Measurements from ENCODE around the gene CRYGN. TPM values are rescaled to one million over a fixed set of nuclear protein-coding genes. Genes with fewer than 3 reads are reported as not detected.

CRYGN gene
- total and polyA plus RNA-seq, 2 experiments from 2014 or later: 0.24 TPM; not detected in 1

- Histone ChIP-seq H3K9me3 (ENCODE audit: low read depth) (no peaks in the 10 kb centered on the region), H3K9me2 (replicated peaks; ENCODE audit: insufficient read depth) (no peaks in the 10 kb centered on the region)
These were observed 42.9 kb downstream of the CRYGN start for GRCh38 chr7:151397026-151397425.

GRCh38 chr7:151396328-151396970 lies 43.5 kb downstream of the CRYGN start:
- Histone ChIP-seq H3K27ac (no peak overlapping the region), H2AFZ (no peak overlapping the region), H3K4me2 (no peak overlapping the region), H3K9me3 (ENCODE audit: low read depth) (no peaks in the 10 kb centered on the region), H3K4me3 (no peak overlapping the region), H3K36me3 (replicated peaks; ENCODE audit: insufficient read depth, low read depth) (no peaks in the 10 kb centered on the region), H4K20me1 (ENCODE audit: insufficient read depth, poor library complexity, severe bottlenecking) (no peaks in the 10 kb centered on the region), H3K79me2 (no peaks in the 10 kb centered on the region), H3K9me2 (replicated peaks; ENCODE audit: insufficient read depth) (no peaks in the 10 kb centered on the region), H3K27me3 (no peaks in the 10 kb centered on the region), H3K4me1 (ENCODE audit: insufficient read depth) (no peaks in the 10 kb centered on the region)
- WGBS (ENCODE audit: low lambda C conversion rate, missing lambda C conversion rate): 88% methylated on average over 5 of the region's 10 CpGs
- DNase-seq (ENCODE audit: low spot score): no peak
- no peak for TF ChIP-seq EZH2phosphoT487 (IDR thresholded peaks at IDR 0.05; ENCODE audit: low read depth, severe bottlenecking, unreplicated experiment)
- no peak for TF ChIP-seq CTCF (IDR thresholded peaks at IDR 0.05; ENCODE audit: poor library complexity)
- TF ChIP-seq EZH2 (IDR thresholded peaks at IDR 0.05; ENCODE audit: borderline replicate concordance): no peak

More at GRCh38 chr7:151397026-151397425, 42.9 kb downstream of the CRYGN start:
- Histone ChIP-seq H3K4me2 (no peak overlapping the region), H3K36me3 (replicated peaks; ENCODE audit: insufficient read depth, low read depth) (no peaks in the 10 kb centered on the region), H3K27ac (no peak overlapping the region), H3K4me3 (no peak overlapping the region), H3K4me1 (ENCODE audit: insufficient read depth) (no peaks in the 10 kb centered on the region), H3K27me3 (no peaks in the 10 kb centered on the region), H3K79me2 (no peaks in the 10 kb centered on the region), H4K20me1 (ENCODE audit: insufficient read depth, poor library complexity, severe bottlenecking) (no peaks in the 10 kb centered on the region), H2AFZ (no peak overlapping the region)
- TF ChIP-seq CTCF (IDR thresholded peaks at IDR 0.05; ENCODE audit: poor library complexity) (no peak), EZH2phosphoT487 (IDR thresholded peaks at IDR 0.05; ENCODE audit: low read depth, severe bottlenecking, unreplicated experiment) (no peak), EZH2 (IDR thresholded peaks at IDR 0.05; ENCODE audit: borderline replicate concordance) (no peak)
- DNase-seq (ENCODE audit: low spot score): no peak
- WGBS (ENCODE audit: low lambda C conversion rate, missing lambda C conversion rate): 96% methylated on average over 12 of the region's 13 CpGs

GRCh38 chr7:151395036-151395367 lies 44.9 kb downstream of the CRYGN start:
- Histone ChIP-seq H3K4me3 (no peak overlapping the region), H3K27ac (no peak overlapping the region), H3K4me1 (ENCODE audit: insufficient read depth) (no peaks in the 10 kb centered on the region), H3K9me3 (ENCODE audit: low read depth) (no peaks in the 10 kb centered on the region), H3K4me2 (no peak overlapping the region), H4K20me1 (ENCODE audit: insufficient read depth, poor library complexity, severe bottlenecking) (no peaks in the 10 kb centered on the region), H3K36me3 (replicated peaks; ENCODE audit: insufficient read depth, low read depth) (no peaks in the 10 kb centered on the region), H3K9me2 (replicated peaks; ENCODE audit: insufficient read depth) (no peaks in the 10 kb centered on the region), H2AFZ (no peak overlapping the region), H3K27me3 (no peaks in the 10 kb centered on the region), H3K79me2 (no peaks in the 10 kb centered on the region)
- DNase-seq (ENCODE audit: low spot score): no peak
- 80% methylated on average over 13 of the region's 13 CpGs for WGBS (ENCODE audit: low lambda C conversion rate, missing lambda C conversion rate)
- TF ChIP-seq EZH2phosphoT487 (IDR thresholded peaks at IDR 0.05; ENCODE audit: low read depth, severe bottlenecking, unreplicated experiment) (no peak), EZH2 (IDR thresholded peaks at IDR 0.05; ENCODE audit: borderline replicate concordance) (no peak)

- no peak overlapping the region for H3K27ac ChIP-seq
- no peaks in the 10 kb centered on the region for H3K9me2 ChIP-seq (replicated peaks; ENCODE audit: insufficient read depth)
- WGBS (ENCODE audit: low lambda C conversion rate, missing lambda C conversion rate): 95% methylated on average over 34 of the region's 35 CpGs
- no peaks in the 10 kb centered on the region for H3K27me3 ChIP-seq
- no peaks in the 10 kb centered on the region for H3K36me3 ChIP-seq (replicated peaks; ENCODE audit: insufficient read depth, low read depth)
- TF ChIP-seq EZH2phosphoT487 (IDR thresholded peaks at IDR 0.05; ENCODE audit: low read depth, severe bottlenecking, unreplicated experiment): no peak
- TF ChIP-seq CTCF (IDR thresholded peaks at IDR 0.05; ENCODE audit: poor library complexity): no peak
- no peak for TF ChIP-seq EZH2 (IDR thresholded peaks at IDR 0.05; ENCODE audit: borderline replicate concordance)
- no peaks in the 10 kb centered on the region for H3K4me1 ChIP-seq (ENCODE audit: insufficient read depth)
- DNase-seq (ENCODE audit: low spot score): no peak
- H2AFZ ChIP-seq: no peak overlapping the region
- no peak overlapping the region for H3K4me2 ChIP-seq
- no peaks in the 10 kb centered on the region for H4K20me1 ChIP-seq (ENCODE audit: insufficient read depth, poor library complexity, severe bottlenecking)
- no peaks in the 10 kb centered on the region for H3K9me3 ChIP-seq (ENCODE audit: low read depth)
- H3K4me3 ChIP-seq: no peak overlapping the region
- no peaks in the 10 kb centered on the region for H3K79me2 ChIP-seq
These were observed 45.6 kb downstream of the CRYGN start for GRCh38 chr7:151394076-151395035.

Data from hepatocyte (in vitro differentiated cells).